Ishikawa (cell line): Measurements from ENCODE around the gene MAP3K4.

Experiments used
- EP300 ChIP-seq: IDR thresholded peaks from 2 replicates; pipeline ENCODE4 v1.6.1; 2012; ENCODE audit warnings: borderline replicate concordance
- TCF12 ChIP-seq: IDR thresholded peaks from 2 replicates; pipeline ENCODE4 v1.6.1; 2012; ENCODE audit warnings: low read depth
- TF ChIP-seq, protein P1 (sequence below): IDR thresholded peaks from 2 replicates; pipeline ENCODE4 v1.6.1; 2012; ENCODE audit warnings: low read depth, mild to moderate bottlenecking

DNA sequence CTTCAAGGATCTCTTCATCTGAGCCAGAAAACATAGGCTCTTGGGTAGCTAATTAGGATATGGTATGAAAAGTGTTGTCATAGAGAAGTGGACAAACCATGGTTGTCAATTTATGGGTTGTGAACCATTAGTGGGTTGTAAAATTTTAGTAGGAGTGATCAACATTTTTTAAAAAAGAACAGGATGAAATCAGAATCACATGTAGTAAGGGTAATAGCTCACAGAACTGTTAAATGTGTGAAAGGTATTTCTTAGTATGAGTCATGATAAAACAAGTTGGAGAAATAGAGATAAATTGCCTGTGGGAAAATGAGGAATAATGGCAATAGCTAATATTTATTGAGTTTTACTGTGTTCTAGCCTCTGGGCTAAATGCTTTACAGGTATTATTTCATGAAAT is 113.4 kb downstream of the MAP3K4 start:
- TF ChIP-seq, protein P1, sequence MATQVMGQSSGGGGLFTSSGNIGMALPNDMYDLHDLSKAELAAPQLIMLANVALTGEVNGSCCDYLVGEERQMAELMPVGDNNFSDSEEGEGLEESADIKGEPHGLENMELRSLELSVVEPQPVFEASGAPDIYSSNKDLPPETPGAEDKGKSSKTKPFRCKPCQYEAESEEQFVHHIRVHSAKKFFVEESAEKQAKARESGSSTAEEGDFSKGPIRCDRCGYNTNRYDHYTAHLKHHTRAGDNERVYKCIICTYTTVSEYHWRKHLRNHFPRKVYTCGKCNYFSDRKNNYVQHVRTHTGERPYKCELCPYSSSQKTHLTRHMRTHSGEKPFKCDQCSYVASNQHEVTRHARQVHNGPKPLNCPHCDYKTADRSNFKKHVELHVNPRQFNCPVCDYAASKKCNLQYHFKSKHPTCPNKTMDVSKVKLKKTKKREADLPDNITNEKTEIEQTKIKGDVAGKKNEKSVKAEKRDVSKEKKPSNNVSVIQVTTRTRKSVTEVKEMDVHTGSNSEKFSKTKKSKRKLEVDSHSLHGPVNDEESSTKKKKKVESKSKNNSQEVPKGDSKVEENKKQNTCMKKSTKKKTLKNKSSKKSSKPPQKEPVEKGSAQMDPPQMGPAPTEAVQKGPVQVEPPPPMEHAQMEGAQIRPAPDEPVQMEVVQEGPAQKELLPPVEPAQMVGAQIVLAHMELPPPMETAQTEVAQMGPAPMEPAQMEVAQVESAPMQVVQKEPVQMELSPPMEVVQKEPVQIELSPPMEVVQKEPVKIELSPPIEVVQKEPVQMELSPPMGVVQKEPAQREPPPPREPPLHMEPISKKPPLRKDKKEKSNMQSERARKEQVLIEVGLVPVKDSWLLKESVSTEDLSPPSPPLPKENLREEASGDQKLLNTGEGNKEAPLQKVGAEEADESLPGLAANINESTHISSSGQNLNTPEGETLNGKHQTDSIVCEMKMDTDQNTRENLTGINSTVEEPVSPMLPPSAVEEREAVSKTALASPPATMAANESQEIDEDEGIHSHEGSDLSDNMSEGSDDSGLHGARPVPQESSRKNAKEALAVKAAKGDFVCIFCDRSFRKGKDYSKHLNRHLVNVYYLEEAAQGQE: no peak
- TF ChIP-seq TCF12: no peak
- TF ChIP-seq EP300: no peak
